ENCODE data around the gene TPD52L1. TPM values are rescaled to one million over a fixed set of nuclear protein-coding genes. Genes with fewer than 3 reads are reported as not detected.

The TPD52L1 gene
- total and polyA plus RNA-seq, 2 of the 13 experiments (the other 11 are each of a cell fraction or from before 2014, with no cell fraction given): 0.49 to 0.53 TPM

DNA sequence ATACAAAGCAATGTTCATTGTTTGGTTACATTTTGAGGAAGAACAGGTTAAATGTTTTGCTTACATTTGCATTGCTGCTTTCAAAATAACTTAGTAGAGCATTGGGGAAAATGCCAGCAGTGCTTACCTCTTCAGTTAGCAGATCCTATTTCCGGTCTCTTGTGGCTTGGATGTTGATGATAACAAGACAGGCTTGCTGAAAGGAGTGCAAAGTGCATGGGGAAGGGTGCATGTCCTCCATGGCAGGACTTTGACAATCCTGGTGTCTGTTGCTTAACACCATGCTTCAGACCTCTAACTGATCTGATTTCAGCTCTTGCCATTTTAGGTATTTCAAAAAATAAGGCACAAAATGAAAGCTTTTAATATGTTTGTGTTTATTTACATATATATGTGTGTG lies 21.1 kb downstream of the TPD52L1 start (continued):
- TF ChIP-seq RXRB (CRISPR knock-in tag; IDR thresholded peaks at IDR 0.05; ENCODE audit: borderline replicate concordance) (peak; percentile 48; the same call in 1 of the 2 replicates), CEBPG (CRISPR knock-in tag; IDR thresholded peaks at IDR 0.05) (peak; percentile 66; the same call in 1 of the 2 replicates), CBX5 (CRISPR knock-in tag; IDR thresholded peaks at IDR 0.05; ENCODE audit: borderline replicate concordance) (peak; percentile 48; the same call in 1 of the 2 replicates), CEBPB (IDR thresholded peaks at IDR 0.05; ENCODE audit: borderline replicate concordance, low read depth, low read length) (peak; percentile 76; the same call in 1 of the 2 replicates), EEA1 (CRISPR knock-in tag; IDR thresholded peaks at IDR 0.05; ENCODE audit: borderline replicate concordance) (no peak), ZNF264 (CRISPR knock-in tag; IDR thresholded peaks at IDR 0.05) (0 out of 2 replicates have a peak, but pooled peaks have one; percentile 37), ZSCAN5A (CRISPR knock-in tag; IDR thresholded peaks at IDR 0.05; ENCODE audit: borderline replicate concordance) (no peak), ELF1 (CRISPR knock-in tag; IDR thresholded peaks at IDR 0.05) (0 out of 2 replicates have a peak, but pooled peaks have one; percentile 54), GABPB1 (CRISPR knock-in tag; IDR thresholded peaks at IDR 0.05) (peak; percentile 62), HNF4A (CRISPR knock-in tag; IDR thresholded peaks at IDR 0.05) (peak; percentile 94), ZNF281 (CRISPR knock-in tag; IDR thresholded peaks at IDR 0.05; ENCODE audit: borderline replicate concordance) (peak; percentile 26; the same call in 1 of the 2 replicates), MED1 (CRISPR knock-in tag; IDR thresholded peaks at IDR 0.05) (peak; percentile 65), ELF3 (CRISPR knock-in tag; IDR thresholded peaks at IDR 0.05) (peak; percentile 38; the same call in 1 of the 2 replicates), HNF4G (IDR thresholded peaks at IDR 0.05; ENCODE audit: borderline replicate concordance, low read depth, low read length) (peak; percentile 58; the same call in 1 of the 2 replicates), HNF4G (CRISPR knock-in tag; IDR thresholded peaks at IDR 0.05; ENCODE audit: borderline replicate concordance, low read depth) (no peak), ZNF761 (CRISPR knock-in tag; conservative IDR thresholded peaks at IDR 0.05) (no peak), ZNF382 (CRISPR knock-in tag; IDR thresholded peaks at IDR 0.05; ENCODE audit: borderline replicate concordance) (no peak)
- TF ChIP-seq, protein P1, sequence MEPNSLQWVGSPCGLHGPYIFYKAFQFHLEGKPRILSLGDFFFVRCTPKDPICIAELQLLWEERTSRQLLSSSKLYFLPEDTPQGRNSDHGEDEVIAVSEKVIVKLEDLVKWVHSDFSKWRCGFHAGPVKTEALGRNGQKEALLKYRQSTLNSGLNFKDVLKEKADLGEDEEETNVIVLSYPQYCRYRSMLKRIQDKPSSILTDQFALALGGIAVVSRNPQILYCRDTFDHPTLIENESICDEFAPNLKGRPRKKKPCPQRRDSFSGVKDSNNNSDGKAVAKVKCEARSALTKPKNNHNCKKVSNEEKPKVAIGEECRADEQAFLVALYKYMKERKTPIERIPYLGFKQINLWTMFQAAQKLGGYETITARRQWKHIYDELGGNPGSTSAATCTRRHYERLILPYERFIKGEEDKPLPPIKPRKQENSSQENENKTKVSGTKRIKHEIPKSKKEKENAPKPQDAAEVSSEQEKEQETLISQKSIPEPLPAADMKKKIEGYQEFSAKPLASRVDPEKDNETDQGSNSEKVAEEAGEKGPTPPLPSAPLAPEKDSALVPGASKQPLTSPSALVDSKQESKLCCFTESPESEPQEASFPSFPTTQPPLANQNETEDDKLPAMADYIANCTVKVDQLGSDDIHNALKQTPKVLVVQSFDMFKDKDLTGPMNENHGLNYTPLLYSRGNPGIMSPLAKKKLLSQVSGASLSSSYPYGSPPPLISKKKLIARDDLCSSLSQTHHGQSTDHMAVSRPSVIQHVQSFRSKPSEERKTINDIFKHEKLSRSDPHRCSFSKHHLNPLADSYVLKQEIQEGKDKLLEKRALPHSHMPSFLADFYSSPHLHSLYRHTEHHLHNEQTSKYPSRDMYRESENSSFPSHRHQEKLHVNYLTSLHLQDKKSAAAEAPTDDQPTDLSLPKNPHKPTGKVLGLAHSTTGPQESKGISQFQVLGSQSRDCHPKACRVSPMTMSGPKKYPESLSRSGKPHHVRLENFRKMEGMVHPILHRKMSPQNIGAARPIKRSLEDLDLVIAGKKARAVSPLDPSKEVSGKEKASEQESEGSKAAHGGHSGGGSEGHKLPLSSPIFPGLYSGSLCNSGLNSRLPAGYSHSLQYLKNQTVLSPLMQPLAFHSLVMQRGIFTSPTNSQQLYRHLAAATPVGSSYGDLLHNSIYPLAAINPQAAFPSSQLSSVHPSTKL (CRISPR knock-in tag; IDR thresholded peaks at IDR 0.05): peak; percentile 62
